HG02938 (cell line): Measurements from ENCODE around the gene PDIA5.

Experiments used
- ATAC-seq: cut with Tn5 transposase; IDR thresholded peaks from one replicate; pipeline ENCODE4 v1.9.1; 2021; ENCODE audit warnings: mild to moderate bottlenecking, moderate library complexity; ENCODE audit not compliant: unreplicated experiment

PDIA5 gene

GRCh38 chr3:123161167-123161566 lies 94.3 kb downstream of the PDIA5 start:
- no peak for ATAC-seq

DNA sequence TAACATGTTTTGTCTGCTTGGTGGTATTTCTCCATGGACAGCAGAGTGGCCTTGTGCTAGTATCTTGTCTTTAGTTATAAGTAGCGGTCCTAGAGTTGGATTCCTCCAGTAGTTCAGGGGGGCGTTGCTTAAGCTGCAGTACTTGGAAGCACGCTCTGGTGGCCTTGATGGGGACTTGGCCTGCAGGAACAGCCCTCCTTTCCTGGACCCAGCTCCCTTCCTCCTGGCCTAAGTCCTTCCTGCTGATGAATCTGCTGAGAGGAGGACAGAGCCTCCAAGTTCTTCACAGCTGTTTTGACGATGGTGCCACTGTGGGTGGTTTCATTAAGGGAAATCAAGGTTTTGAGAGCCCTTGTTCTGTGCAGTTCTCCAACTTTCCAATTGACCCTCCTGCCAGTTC lies 96.3 kb downstream of the PDIA5 start:
- no peak for ATAC-seq

GRCh38 chr3:123165163-123165562 lies 98.3 kb downstream of the PDIA5 start:
- ATAC-seq: no peak

DNA sequence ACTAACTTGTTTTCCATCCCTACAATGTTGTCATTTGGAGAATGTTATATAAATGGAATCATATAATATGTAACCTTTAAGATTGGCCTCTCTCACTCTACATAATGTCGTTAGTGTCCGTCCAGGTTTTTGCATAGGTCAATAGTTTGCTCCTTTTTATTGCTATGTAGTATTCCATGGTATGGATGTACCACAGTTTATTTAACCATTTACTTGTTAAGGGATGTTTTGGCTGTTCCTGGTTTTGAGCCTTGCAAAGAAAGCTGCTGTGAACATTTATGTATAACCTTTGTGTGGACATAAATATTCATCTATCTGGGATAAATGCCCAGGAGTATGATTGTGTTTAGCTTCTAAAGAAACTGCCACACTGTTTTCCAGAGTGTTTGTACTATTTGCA lies 100.9 kb downstream of the PDIA5 start:
- no peak for ATAC-seq

DNA sequence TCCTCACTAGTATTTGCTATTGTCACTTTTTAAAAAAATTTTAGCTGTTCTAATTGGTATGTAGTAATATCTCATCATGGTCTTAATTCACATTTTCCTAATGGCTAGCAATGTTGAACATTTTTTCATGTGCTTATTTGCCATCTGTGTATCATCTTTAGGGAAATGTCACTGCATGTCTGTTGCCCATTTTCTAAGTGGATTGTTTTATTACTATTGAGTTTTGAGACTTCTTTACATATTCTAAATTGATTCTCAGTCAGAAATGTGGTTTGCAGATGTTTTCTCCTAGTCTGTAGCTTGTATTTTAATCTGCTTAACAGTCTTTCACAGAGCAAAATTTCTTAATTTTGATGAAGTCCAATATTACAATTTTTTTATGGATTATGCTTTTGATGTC lies 101.3 kb downstream of the PDIA5 start:
- ATAC-seq: no peak

DNA sequence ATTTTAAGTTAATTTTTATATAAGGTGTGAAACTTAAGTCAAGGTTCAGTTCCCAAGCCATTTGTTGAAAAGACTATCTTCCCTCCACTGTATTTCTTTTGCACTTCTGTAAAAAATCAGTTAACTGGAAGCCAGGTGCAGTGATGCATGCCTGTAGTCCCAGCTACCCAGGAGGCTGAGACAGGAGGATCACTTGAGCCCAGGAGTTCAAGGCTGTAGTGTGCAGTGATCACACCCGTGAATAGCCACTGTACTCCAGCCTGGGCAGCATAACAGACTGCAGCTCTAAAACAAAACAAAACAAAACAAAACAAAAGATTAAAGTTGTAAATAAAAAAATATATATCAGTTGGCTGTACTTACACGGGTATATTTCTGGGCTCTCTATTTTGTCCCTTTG lies 101.8 kb downstream of the PDIA5 start:
- no peak for ATAC-seq

- no peak for ATAC-seq
These were observed 102.7 kb downstream of the PDIA5 start for GRCh38 chr3:123169492-123169929.

DNA sequence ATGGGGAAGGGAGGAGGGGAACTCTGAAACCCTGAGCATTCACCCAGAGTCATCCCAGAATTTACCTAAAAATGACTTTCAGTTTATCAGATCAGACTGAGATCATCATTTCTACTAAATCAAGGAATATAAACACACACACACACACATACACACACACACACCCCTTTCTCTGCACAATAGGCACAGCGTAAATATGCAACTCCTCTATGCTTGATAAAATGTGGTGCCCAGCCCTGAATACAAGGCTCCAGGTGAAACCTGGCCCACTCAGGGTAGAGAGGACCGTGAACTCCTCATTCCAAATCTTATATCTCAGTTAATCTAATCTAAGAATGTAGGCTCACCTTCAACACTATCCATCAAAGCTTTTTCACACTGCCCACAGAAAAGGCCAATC lies 103.1 kb downstream of the PDIA5 start:
- ATAC-seq: no peak

DNA sequence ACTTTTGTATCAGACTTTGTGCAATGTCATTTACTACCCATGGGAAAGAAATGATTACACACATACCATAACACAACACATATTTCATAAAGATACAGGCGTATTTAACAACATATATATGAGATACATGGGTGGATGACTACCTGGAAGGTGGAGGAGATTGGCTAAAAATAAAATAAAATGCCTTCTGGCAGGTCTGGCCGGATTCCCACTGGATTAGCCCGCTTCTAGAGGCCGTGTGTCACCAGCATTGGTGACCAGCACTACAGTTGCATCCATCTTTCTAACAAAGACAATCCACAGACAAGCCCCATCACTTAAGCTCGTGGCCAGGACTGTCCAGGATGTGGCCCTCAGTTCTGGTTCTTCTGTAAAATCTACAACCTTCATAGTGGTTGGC lies 114.0 kb downstream of the PDIA5 start:
- ATAC-seq: no peak

- ATAC-seq: no peak
These were observed 119.9 kb downstream of the PDIA5 start for GRCh38 chr3:123186695-123187094.

DNA sequence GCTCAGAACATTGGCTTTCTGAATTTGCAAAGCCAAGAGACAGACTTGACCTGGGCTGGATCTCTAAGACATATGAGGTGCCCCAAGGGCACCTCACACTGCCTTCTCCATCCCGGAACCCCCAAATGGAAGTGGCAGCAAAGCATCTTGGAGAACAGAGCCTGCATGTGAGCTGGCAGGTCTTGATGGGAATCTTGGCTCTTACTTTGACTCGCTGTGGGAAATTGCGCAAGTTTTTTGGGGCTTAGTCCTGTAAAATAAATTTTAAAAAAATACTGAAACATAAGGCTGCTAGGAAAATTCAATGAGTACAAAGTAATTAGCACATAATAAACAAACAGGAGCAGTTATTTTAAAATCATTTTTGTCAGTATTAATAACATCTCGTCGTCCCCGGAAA lies 121.2 kb downstream of the PDIA5 start:
- no peak for ATAC-seq

DNA sequence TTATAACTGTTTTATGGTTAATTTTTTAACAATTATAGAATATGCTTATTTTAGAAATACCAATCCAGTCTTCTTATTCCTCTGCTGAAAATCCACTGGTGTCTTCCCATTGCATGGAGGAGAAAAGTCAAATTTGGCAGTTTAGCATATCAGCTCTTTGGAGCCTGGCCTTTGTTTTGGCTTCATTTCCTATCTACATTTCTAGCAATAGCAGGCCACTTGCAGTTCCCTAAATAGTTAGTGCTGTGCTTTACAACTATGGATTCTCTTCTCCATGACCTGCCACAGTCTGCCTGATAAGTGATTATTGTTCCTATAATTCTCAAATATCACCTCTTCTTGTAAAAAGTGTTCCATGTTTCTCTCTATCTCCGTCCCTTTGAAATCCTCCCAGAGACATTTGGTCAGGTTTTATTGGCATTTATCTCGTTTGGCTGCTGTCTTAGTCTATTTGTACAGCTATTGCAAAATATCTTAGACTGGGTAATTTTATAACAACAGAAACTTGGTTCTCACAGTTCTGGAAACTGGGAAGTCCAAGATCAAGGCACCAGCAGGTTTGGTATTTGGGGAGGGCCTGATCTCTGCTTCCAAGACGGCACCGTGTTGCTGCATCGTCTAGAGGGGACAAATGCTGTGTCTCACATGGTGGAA lies 126.8 kb downstream of the PDIA5 start:
- ATAC-seq: no peak

DNA sequence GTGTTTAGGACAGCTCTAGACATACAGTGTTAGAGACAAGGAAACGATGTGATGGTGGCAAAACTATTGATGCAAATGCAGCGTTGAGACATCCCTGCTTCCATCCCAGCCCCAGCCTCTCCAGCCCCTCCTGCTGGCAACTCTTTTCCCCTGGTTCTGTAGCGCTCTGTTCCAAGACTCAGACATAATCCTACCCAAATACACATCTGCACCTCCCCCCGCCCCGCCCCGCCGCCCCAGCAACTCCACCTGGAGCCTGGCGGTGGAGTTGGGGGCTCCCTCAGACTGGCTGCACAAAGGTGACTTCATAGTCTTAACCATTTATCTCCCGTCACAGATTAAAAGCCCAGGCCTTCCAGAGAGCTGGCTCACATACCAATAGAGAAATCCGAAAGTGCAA lies 127.7 kb downstream of the PDIA5 start:
- no peak for ATAC-seq

DNA sequence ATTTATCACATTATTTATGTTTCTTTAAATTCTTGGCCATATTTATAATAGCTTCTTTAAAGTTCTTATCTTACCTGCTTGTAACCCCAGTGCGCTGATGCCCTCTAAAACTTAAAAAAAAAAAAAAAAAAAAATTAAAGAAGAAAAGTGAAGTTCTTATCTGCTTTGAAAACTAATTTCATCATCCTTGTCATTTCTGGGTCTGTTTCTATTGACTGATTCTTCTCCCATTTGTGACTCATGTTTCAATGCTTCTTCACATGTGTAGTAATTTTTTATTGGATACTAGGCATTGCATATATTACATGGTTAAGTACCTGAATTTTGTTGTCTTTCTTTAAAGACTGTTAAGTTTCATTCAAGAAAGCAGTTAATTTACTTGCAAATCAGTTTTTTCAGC lies 131.5 kb downstream of the PDIA5 start:
- no peak for ATAC-seq

DNA sequence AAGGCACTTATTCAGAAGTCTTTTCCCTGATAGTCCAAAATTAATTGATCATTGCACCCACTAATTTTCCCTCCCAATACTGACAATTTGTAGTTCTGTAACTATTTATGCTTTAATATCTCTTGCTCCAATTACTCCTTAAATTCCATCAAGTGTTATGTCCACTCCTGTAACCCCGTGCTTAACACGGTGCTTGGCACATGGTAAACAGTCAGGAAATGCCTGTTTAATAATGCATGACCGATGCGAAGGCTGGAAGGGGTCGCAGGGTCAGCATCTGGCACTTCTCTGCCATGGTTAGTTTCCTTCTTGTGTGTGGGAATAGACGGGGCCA lies 134.4 kb downstream of the PDIA5 start:
- peak; percentile 7 for ATAC-seq

DNA sequence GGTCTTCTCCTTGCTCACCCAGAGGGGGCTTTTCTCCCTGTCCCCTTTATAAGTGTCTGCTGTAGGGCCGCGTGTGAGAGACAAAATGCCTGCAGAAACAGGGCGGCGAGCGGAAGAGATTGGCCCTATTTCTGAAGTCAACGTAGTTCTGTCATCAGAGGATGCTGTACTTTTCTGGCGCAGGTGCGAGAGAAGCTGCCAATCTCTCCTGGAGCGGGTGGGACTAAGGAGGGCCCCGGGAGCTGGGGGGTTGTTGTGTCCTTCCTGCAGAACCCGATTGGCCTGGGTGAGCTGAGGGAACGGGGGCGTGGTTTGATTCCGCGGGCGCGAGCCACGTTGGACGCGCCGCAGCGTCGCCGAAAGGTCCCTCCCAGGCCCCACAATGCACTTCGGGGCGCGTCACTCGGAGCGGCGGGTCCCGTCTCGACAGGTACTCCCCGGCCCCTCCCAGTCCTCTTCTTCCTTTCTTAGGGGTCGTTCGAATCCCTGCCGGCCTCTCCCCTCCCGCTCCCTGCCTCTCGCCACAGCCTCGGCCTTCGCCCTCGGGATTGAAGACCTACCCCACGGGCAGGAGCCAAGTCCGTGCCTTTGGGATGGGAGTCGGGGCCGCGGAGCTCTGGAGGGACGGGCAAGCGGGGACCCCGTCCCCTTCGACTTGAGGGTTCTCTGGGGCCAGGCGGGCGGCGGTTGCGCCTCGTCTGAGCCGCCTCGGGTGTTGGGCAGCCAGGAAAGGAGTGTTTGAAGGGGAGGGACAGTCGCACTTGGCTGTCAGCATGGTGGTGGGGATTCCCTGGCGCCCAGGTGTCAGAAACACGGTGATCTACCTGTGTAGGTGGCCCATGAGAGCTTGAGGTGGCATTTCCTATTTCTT lies 135.0 kb downstream of the PDIA5 start, which contains the start of gene SEC22A:
Gene SEC22A (plus strand): TSS at position 387 of the 871 bp plus-strand sequence. CDS start 7,275 bp downstream, outside the sequence.
- ATAC-seq: peak; percentile 98

GRCh38 chr3:123202451-123202850 lies 135.6 kb downstream of the PDIA5 start:
- no peak for ATAC-seq
